ENCODE results near the gene MID2.
A peak's percentile ranks its signal among the peaks of the same experiment; 100 is the strongest.

Gene MID2

GRCh38 chrX:107827030-107827831 is 1.6 kb downstream of the MID2 start:
- POLR2A ChIA-PET = no interaction called here

DNA sequence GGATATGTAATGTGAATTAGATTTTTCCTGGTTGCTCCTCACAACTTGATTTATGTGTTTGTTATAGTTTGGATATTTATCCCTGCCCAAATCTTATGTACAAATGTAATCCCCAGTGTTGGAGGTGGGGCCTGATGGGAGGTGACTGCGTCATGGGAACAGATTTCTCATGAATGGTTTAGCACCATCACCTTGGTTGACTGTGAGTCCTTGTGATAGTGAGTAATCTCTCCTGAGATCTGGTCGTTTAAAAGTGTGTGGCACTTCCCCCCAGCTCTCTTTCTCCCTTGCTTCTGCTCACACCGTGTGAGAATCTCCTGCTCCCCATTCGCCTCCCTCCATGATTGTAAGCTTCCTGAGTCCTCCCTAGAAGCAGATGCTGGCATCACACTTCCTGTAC is 2.2 kb downstream of the MID2 start:
- ChIA-PET POLR2A (no interaction called here), CTCF (no interaction called here)
- Histone ChIP-seq H3K36me3 (ENCODE audit: control insufficient read depth in 4 of 4, insufficient read depth in 4 of 4, low read length in 3 of 4) (no peaks in the 10 kb centered on the region), H3K9me3 (ENCODE audit: control extremely low read depth in 1 of 5, control insufficient read depth in 4 of 5, insufficient read depth in 2 of 5, low read depth in 1 of 5, low read length in 4 of 5) (no peaks in the 10 kb centered on the region), H3K4me3 (ENCODE audit: control insufficient read depth in 1 of 7, extremely low read depth in 1 of 7, insufficient read depth in 4 of 7, low read depth in 2 of 7, low read length in 6 of 7) (no peak overlapping the region), H3K27ac (ENCODE audit: insufficient read depth in 1 of 2, low read depth in 1 of 2, low read length in 2 of 2, poor library complexity in 1 of 2, severe bottlenecking in 2 of 2) (no peak overlapping the region), H3K27me3 (replicated peaks in 2 of 5; ENCODE audit: control insufficient read depth in 4 of 5, insufficient read depth in 5 of 5, low read length in 4 of 5) (peaks cover 0 to 54% (median 23%) of the 10 kb centered on the region in 5 experiments), H3K4me1 (ENCODE audit: control extremely low read depth in 1 of 4, control insufficient read depth in 4 of 4, insufficient read depth in 4 of 4, low read length in 3 of 4) (peaks cover 0 to 10% (median 7%) of the 10 kb centered on the region in 4 experiments)
- WGBS (ENCODE audit: insufficient coverage) = 66% methylated on average over 3 of the region's 4 CpGs
- DNase-seq = no peak

More at GRCh38 chrX:107827030-107827831, 1.6 kb downstream of the MID2 start:
- Histone ChIP-seq H3K27me3 (replicated peaks in 2 of 5; ENCODE audit: control insufficient read depth in 4 of 5, insufficient read depth in 5 of 5, low read length in 4 of 5) (peaks cover 0 to 53% (median 23%) of the 10 kb centered on the region in 5 experiments), H3K27ac (ENCODE audit: insufficient read depth in 1 of 2, low read depth in 1 of 2, low read length in 2 of 2, poor library complexity in 1 of 2, severe bottlenecking in 2 of 2) (no peak overlapping the region), H3K9me3 (ENCODE audit: control extremely low read depth in 1 of 5, control insufficient read depth in 4 of 5, insufficient read depth in 2 of 5, low read depth in 1 of 5, low read length in 4 of 5) (no peaks in the 10 kb centered on the region), H3K36me3 (ENCODE audit: control insufficient read depth in 4 of 4, insufficient read depth in 4 of 4, low read length in 3 of 4) (no peaks in the 10 kb centered on the region), H3K4me1 (ENCODE audit: control extremely low read depth in 1 of 4, control insufficient read depth in 4 of 4, insufficient read depth in 4 of 4, low read length in 3 of 4) (peaks cover 0 to 10% (median 7%) of the 10 kb centered on the region in 4 experiments), H3K4me3 (ENCODE audit: control insufficient read depth in 1 of 7, extremely low read depth in 1 of 7, insufficient read depth in 4 of 7, low read depth in 2 of 7, low read length in 6 of 7) (peak overlapping the region in 1 of 7 experiments; percentile 66)
- CTCF ChIA-PET = no interaction called here
- DNase-seq = peak in 1 of 3 donors; percentile 14
- 36% methylated on average over 9 of the region's 13 CpGs for WGBS (ENCODE audit: insufficient coverage)

- DNase-seq = no peak
- Histone ChIP-seq H3K27me3 (replicated peaks in 2 of 5; ENCODE audit: control insufficient read depth in 4 of 5, insufficient read depth in 5 of 5, low read length in 4 of 5) (peaks cover 0 to 49% (median 19%) of the 10 kb centered on the region in 5 experiments), H3K27ac (ENCODE audit: insufficient read depth in 1 of 2, low read depth in 1 of 2, low read length in 2 of 2, poor library complexity in 1 of 2, severe bottlenecking in 2 of 2) (no peak overlapping the region), H3K4me3 (ENCODE audit: control insufficient read depth in 1 of 7, extremely low read depth in 1 of 7, insufficient read depth in 4 of 7, low read depth in 2 of 7, low read length in 6 of 7) (no peak overlapping the region), H3K36me3 (ENCODE audit: control insufficient read depth in 4 of 4, insufficient read depth in 4 of 4, low read length in 3 of 4) (no peaks in the 10 kb centered on the region), H3K9me3 (ENCODE audit: control extremely low read depth in 1 of 5, control insufficient read depth in 4 of 5, insufficient read depth in 2 of 5, low read depth in 1 of 5, low read length in 4 of 5) (no peaks in the 10 kb centered on the region), H3K4me1 (ENCODE audit: control extremely low read depth in 1 of 4, control insufficient read depth in 4 of 4, insufficient read depth in 4 of 4, low read length in 3 of 4) (peaks cover 0 to 10% (median 7%) of the 10 kb centered on the region in 4 experiments)
- POLR2A ChIA-PET = no interaction called here
- WGBS (ENCODE audit: insufficient coverage) = 67% methylated on average over 1 of the region's 1 CpG
- CTCF ChIA-PET = no interaction called here
These were observed 4.2 kb downstream of the MID2 start for GRCh38 chrX:107829878-107830277.

GRCh38 chrX:107831071-107831730 is 5.5 kb downstream of the MID2 start:
- no peak overlapping the region for H3K27ac ChIP-seq (ENCODE audit: insufficient read depth in 1 of 2, low read depth in 1 of 2, low read length in 2 of 2, poor library complexity in 1 of 2, severe bottlenecking in 2 of 2)
- peaks cover 0 to 6% (median 4%) of the 10 kb centered on the region in 4 experiments for H3K4me1 ChIP-seq (ENCODE audit: control extremely low read depth in 1 of 4, control insufficient read depth in 4 of 4, insufficient read depth in 4 of 4, low read length in 3 of 4)
- H3K9me3 ChIP-seq (ENCODE audit: control extremely low read depth in 1 of 5, control insufficient read depth in 4 of 5, insufficient read depth in 2 of 5, low read depth in 1 of 5, low read length in 4 of 5) = no peaks in the 10 kb centered on the region
- POLR2A ChIA-PET = no interaction called here
- DNase-seq = no peak
- 83% methylated on average over 3 of the region's 7 CpGs for WGBS (ENCODE audit: insufficient coverage)
- peaks cover 0 to 37% (median 18%) of the 10 kb centered on the region in 5 experiments for H3K27me3 ChIP-seq (replicated peaks in 2 of 5; ENCODE audit: control insufficient read depth in 4 of 5, insufficient read depth in 5 of 5, low read length in 4 of 5)
- CTCF ChIA-PET = no interaction called here
- H3K36me3 ChIP-seq (ENCODE audit: control insufficient read depth in 4 of 4, insufficient read depth in 4 of 4, low read length in 3 of 4) = no peaks in the 10 kb centered on the region
- H3K4me3 ChIP-seq (ENCODE audit: control insufficient read depth in 1 of 7, extremely low read depth in 1 of 7, insufficient read depth in 4 of 7, low read depth in 2 of 7, low read length in 6 of 7) = no peak overlapping the region

DNA sequence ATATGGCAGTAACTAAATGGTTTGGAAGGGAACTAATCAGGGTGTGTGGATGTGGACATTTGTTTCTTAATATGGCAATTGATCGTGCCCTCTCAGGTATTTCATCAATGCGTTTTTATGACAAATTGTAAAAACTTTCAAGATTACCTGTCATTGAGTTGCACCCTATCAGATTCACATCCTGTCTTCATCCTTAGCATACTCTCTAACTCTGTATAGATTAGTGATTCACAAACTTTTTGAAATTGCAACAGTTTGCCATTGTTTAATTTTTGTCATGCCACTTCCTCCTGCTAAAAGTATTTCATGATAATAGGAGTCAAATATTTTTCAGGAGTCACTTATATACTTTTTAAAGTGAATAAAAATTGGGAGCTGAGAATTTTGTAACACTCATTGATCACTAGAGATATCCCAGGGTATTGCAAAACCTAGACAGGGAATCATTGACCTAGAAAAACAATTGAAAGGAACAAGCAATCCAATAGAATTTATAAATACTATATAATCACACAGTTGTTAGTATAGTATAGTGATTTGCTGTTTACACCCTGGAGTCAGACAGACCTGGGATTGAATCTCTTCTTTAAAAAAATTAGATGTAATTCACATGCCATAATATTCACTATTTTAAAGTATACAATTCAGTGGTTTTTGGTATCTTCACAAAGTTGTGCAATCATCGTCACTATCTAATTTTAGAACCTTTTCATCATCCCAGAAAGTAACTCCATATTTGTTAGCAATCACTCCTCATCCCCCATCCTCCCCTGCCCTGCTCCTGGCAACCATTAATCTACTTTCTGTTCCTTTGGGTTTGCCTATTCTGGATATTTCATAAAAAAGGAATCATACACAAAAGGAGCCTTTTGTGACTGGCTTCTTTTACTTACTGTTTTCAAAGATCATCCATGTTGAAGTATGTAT is 8.9 kb downstream of the MID2 start:
- WGBS (ENCODE audit: insufficient coverage) = 79% methylated on average over 2 of the region's 3 CpGs
- Histone ChIP-seq H3K27me3 (replicated peaks in 2 of 5; ENCODE audit: control insufficient read depth in 4 of 5, insufficient read depth in 5 of 5, low read length in 4 of 5) (peaks cover 0 to 14% (median 10%) of the 10 kb centered on the region in 5 experiments), H3K4me1 (ENCODE audit: control extremely low read depth in 1 of 4, control insufficient read depth in 4 of 4, insufficient read depth in 4 of 4, low read length in 3 of 4) (no peaks in the 10 kb centered on the region), H3K9me3 (ENCODE audit: control extremely low read depth in 1 of 5, control insufficient read depth in 4 of 5, insufficient read depth in 2 of 5, low read depth in 1 of 5, low read length in 4 of 5) (no peaks in the 10 kb centered on the region), H3K36me3 (ENCODE audit: control insufficient read depth in 4 of 4, insufficient read depth in 4 of 4, low read length in 3 of 4) (no peaks in the 10 kb centered on the region), H3K4me3 (ENCODE audit: control insufficient read depth in 1 of 7, extremely low read depth in 1 of 7, insufficient read depth in 4 of 7, low read depth in 2 of 7, low read length in 6 of 7) (no peak overlapping the region), H3K27ac (ENCODE audit: insufficient read depth in 1 of 2, low read depth in 1 of 2, low read length in 2 of 2, poor library complexity in 1 of 2, severe bottlenecking in 2 of 2) (no peak overlapping the region)
- DNase-seq = no peak
- POLR2A ChIA-PET = no interaction called here
- CTCF ChIA-PET = no interaction called here

- H3K4me1 ChIP-seq (ENCODE audit: control extremely low read depth in 1 of 4, control insufficient read depth in 4 of 4, insufficient read depth in 4 of 4, low read length in 3 of 4) = no peaks in the 10 kb centered on the region
- no peak overlapping the region for H3K27ac ChIP-seq (ENCODE audit: insufficient read depth in 1 of 2, low read depth in 1 of 2, low read length in 2 of 2, poor library complexity in 1 of 2, severe bottlenecking in 2 of 2)
- no peaks in the 10 kb centered on the region for H3K36me3 ChIP-seq (ENCODE audit: control insufficient read depth in 4 of 4, insufficient read depth in 4 of 4, low read length in 3 of 4)
- WGBS (ENCODE audit: insufficient coverage) = 90% methylated on average over 2 of the region's 2 CpGs
- H3K4me3 ChIP-seq (ENCODE audit: control insufficient read depth in 1 of 7, extremely low read depth in 1 of 7, insufficient read depth in 4 of 7, low read depth in 2 of 7, low read length in 6 of 7) = no peak overlapping the region
- peaks cover 0 to 18% (median 6%) of the 10 kb centered on the region in 5 experiments for H3K27me3 ChIP-seq (replicated peaks in 2 of 5; ENCODE audit: control insufficient read depth in 4 of 5, insufficient read depth in 5 of 5, low read length in 4 of 5)
- no peaks in the 10 kb centered on the region for H3K9me3 ChIP-seq (ENCODE audit: control extremely low read depth in 1 of 5, control insufficient read depth in 4 of 5, insufficient read depth in 2 of 5, low read depth in 1 of 5, low read length in 4 of 5)
- ChIA-PET POLR2A (no interaction called here), CTCF (no interaction called here)
- DNase-seq = no peak
These were observed 11.3 kb downstream of the MID2 start for GRCh38 chrX:107836958-107837357.

Measured in common myeloid progenitor, CD34-positive (primary cell).